ENCODE measurements around the gene ZNF330. TPM values are rescaled to one million over a fixed set of nuclear protein-coding genes. Genes with fewer than 3 reads are reported as not detected.

The ZNF330 gene
- total and polyA plus RNA-seq, 2 of the 8 experiments (the other 6 are each of a cell fraction or from before 2014, with no cell fraction given), result 17.7 to 44.3 TPM

- Histone ChIP-seq H3K9ac (replicated peaks in 1 of 4; ENCODE audit: extremely low read depth in 1 of 4, low read depth in 3 of 4, low read length in 3 of 4) (no peak overlapping the region), H3K56ac (replicated peaks; ENCODE audit: insufficient read length, low read depth, low read length) (no peak overlapping the region), H3K4me3 (ENCODE audit: extremely low read depth in 1 of 4, insufficient read depth in 2 of 4, low read depth in 3 of 4, low read length in 4 of 4) (no peak overlapping the region), H2BK12ac (ENCODE audit: low read depth, low read length) (no peak overlapping the region), H2AK5ac (ENCODE audit: low read depth, low read length) (no peak overlapping the region), H3K4ac (replicated peaks; ENCODE audit: insufficient read length, low read depth, low read length) (no peak overlapping the region), H2AFZ (ENCODE audit: low read length) (no peak overlapping the region), H2BK15ac (ENCODE audit: low read length) (no peak overlapping the region), H2BK20ac (ENCODE audit: low read length) (no peak overlapping the region), H3K4me1 (replicated peaks in 1 of 4; ENCODE audit: control insufficient read depth in 3 of 4, insufficient read depth in 4 of 4, low read length in 3 of 4) (no peaks in the 10 kb centered on the region), H3K27me3 (replicated peaks in 1 of 4; ENCODE audit: control insufficient read depth in 3 of 4, extremely low read depth in 1 of 4, insufficient read depth in 3 of 4, low read length in 3 of 4) (no peaks in the 10 kb centered on the region), H2BK120ac (replicated peaks; ENCODE audit: low read depth, low read length) (no peak overlapping the region), H4K5ac (ENCODE audit: insufficient read length, low read depth, low read length) (no peak overlapping the region), H3K79me1 (ENCODE audit: low read depth, low read length) (no peaks in the 10 kb centered on the region), H3K14ac (ENCODE audit: insufficient read length) (no peak overlapping the region), H4K91ac (replicated peaks; ENCODE audit: insufficient read length, low read length) (no peak overlapping the region), H3K36me3 (ENCODE audit: control insufficient read depth in 2 of 4, insufficient read depth in 4 of 4, low read length in 3 of 4) (no peaks in the 10 kb centered on the region), H3K18ac (ENCODE audit: extremely low read depth, low read length) (no peak overlapping the region), H3K23ac (ENCODE audit: insufficient read length) (no peak overlapping the region), H3K9me3 (ENCODE audit: insufficient read depth in 2 of 2, low read depth in 1 of 2, low read length in 1 of 2) (peaks cover 0 to 8% of the 10 kb centered on the region in 2 experiments; a peak in 2 of 4 replicates), H4K20me1 (replicated peaks in 1 of 2; ENCODE audit: control insufficient read depth in 1 of 2, insufficient read depth in 2 of 2, low read length in 2 of 2) (no peaks in the 10 kb centered on the region), H3K4me2 (ENCODE audit: insufficient read depth in 1 of 2, low read depth in 2 of 2, low read length in 2 of 2) (no peak overlapping the region), H3K79me2 (ENCODE audit: control insufficient read depth in 1 of 2, insufficient read depth in 2 of 2, low read length in 2 of 2) (no peaks in the 10 kb centered on the region), H3K27ac (ENCODE audit: low read depth, low read length) (no peak overlapping the region), H4K8ac (ENCODE audit: extremely low read depth, insufficient read depth, low read length) (no peak overlapping the region), H2BK5ac (ENCODE audit: low read depth, low read length) (no peak overlapping the region), H3K23me2 (ENCODE audit: low read depth, low read length) (no peaks in the 10 kb centered on the region)
- 93% methylated on average over 3 of the region's 3 CpGs; no CpG with 5 or more reads in 1 of the 2 experiments for WGBS, 2 experiments (ENCODE audit: extremely low coverage in 1 of 2, insufficient coverage in 1 of 2, insufficient read length in 1 of 2, insufficient replicate concordance in 2 of 2, low coverage in 1 of 2, low lambda C conversion rate in 2 of 2, missing lambda C conversion rate in 1 of 2)
- POLR2A ChIA-PET (ENCODE audit: partially characterized antibody), result no interaction called here
- no peak for FAIRE-seq
- no peak for DNase-seq (ENCODE audit: low read depth in 1 of 2, low spot score in 2 of 2)
- CTCF ChIA-PET (ENCODE audit: partially characterized antibody), result interaction anchor here (0.6 kb wide), 3 partner anchors 997 to 1220 kb away, joined by 3 read pairs; no protein-coding TSS in a partner anchor
- TF ChIP-seq CHD1 (IDR thresholded peaks at IDR 0.05; ENCODE audit: low read depth, low read length) (no peak), POLR2AphosphoS5 (IDR thresholded peaks at IDR 0.05; ENCODE audit: low read depth, low read length) (no peak), POU5F1 (IDR thresholded peaks at IDR 0.05; ENCODE audit: low read depth, low read length) (no peak), SP1 (IDR thresholded peaks at IDR 0.05; ENCODE audit: low read depth, low read length) (no peak)
These were observed 10.5 kb upstream of the ZNF330 start for GRCh38 chr4:141210168-141210567.

Data from H1 (cell line).